NCI-H2171 treated with DMSO at 0.1 percent for 48 hours (cell line): ENCODE results near the gene IRF1.
"Not testable (repeated sequence)": the region's sequence is repeated elsewhere in the genome, so short reads cannot be mapped to it uniquely, and the experiment has no call there.

Experiments used
- DNase-seq: peaks from one replicate; lab custom pipeline; 2025; lab: John Stamatoyannopoulos, UW

The IRF1 gene

GRCh38 chr5:132490484-132491367 lies at the start of gene IRF1:
Gene IRF1 (minus strand): TSS chr5:132490773. CDS start chr5:132489478, 1,295 bp downstream.
- peak; percentile 71 for DNase-seq

GRCh38 chr5:132540149-132540548 lies 49.6 kb upstream of the IRF1 start:
- no peak for DNase-seq

- DNase-seq: no peak
Observed at GRCh38 chr5:132539716-132540115, 49.1 kb upstream of the IRF1 start.

GRCh38 chr5:132530946-132531345 lies 40.4 kb upstream of the IRF1 start:
- no peak for DNase-seq

GRCh38 chr5:132528866-132529634 lies 38.5 kb upstream of the IRF1 start:
- no peak for DNase-seq

- peak; percentile 4 for DNase-seq
Observed at GRCh38 chr5:132528021-132528420, 37.4 kb upstream of the IRF1 start.

GRCh38 chr5:132526974-132527564 lies 36.5 kb upstream of the IRF1 start:
- DNase-seq: no peak

GRCh38 chr5:132526290-132526973 lies 35.9 kb upstream of the IRF1 start:
- DNase-seq: peak; percentile 33

GRCh38 chr5:132525299-132525724 lies 34.7 kb upstream of the IRF1 start:
- no peak for DNase-seq

GRCh38 chr5:132524877-132525276 lies 34.3 kb upstream of the IRF1 start:
- DNase-seq: not testable (repeated sequence)

GRCh38 chr5:132522067-132522466 lies 31.5 kb upstream of the IRF1 start:
- not testable (repeated sequence) for DNase-seq

- not testable (repeated sequence) for DNase-seq
Observed at GRCh38 chr5:132513618-132514336, 23.2 kb upstream of the IRF1 start.

GRCh38 chr5:132510076-132510475 lies 19.5 kb upstream of the IRF1 start:
- DNase-seq: no peak

GRCh38 chr5:132506094-132506692 lies 15.6 kb upstream of the IRF1 start:
- peak; percentile 3 for DNase-seq

GRCh38 chr5:132505641-132506040 lies 15.1 kb upstream of the IRF1 start:
- DNase-seq: no peak

- no peak for DNase-seq
Observed at GRCh38 chr5:132504746-132505145, 14.2 kb upstream of the IRF1 start.

- DNase-seq: no peak
Observed at GRCh38 chr5:132503244-132503643, 12.7 kb upstream of the IRF1 start.

- DNase-seq: no peak
Observed at GRCh38 chr5:132501961-132502931, 11.7 kb upstream of the IRF1 start.

- no peak for DNase-seq
Observed at GRCh38 chr5:132501629-132501956, 11.0 kb upstream of the IRF1 start.
